Keratinocyte (primary cell): ENCODE measurements around the gene NEGR1. TPM values are rescaled to one million over a fixed set of nuclear protein-coding genes. Genes with fewer than 3 reads are reported as not detected.

Source experiments
- DNase-seq: peaks from one replicate; pipeline ENCODE4 v3.0.0-alpha.2; 2011; ENCODE audit warnings: low read depth, missing footprints, low spot score
- FAIRE-seq: peaks from 2 replicates; lab custom pipeline; 2011; peaks lifted over from hg19 to GRCh38; lab: Jason Lieb, UNC
- H2AFZ ChIP-seq: 2 replicates; pipeline ENCODE4 v1.6.0; 2012; ENCODE audit warnings: low read length, control low read depth, inconsistent platforms; ENCODE audit not compliant: control insufficient read depth
- H3K27ac ChIP-seq: 2 replicates; pipeline ENCODE4 v1.5.1; 2011; ENCODE audit warnings: low read length; ENCODE audit not compliant: control insufficient read depth, insufficient read depth
- H3K27me3 ChIP-seq: 3 replicates; pipeline ENCODE4 v1.6.0; 2011; ENCODE audit warnings: low read length; ENCODE audit not compliant: control insufficient read depth, insufficient read depth; ENCODE audit errors: extremely low read depth
- H3K36me3 ChIP-seq, 2 experiments: 2 replicates in 1 of 2; 3 replicates in 1 of 2; pipeline ENCODE4 v1.5.1; 2011; ENCODE audit warnings: low read length in 2 of 2, mild to moderate bottlenecking in 1 of 2; ENCODE audit not compliant: control insufficient read depth in 2 of 2, insufficient read depth in 2 of 2; ENCODE audit errors: extremely low read depth in 1 of 2
- H3K4me1 ChIP-seq: 3 replicates; pipeline ENCODE4 v1.5.1; 2011; ENCODE audit warnings: low read length; ENCODE audit not compliant: control insufficient read depth, insufficient read depth; ENCODE audit errors: extremely low read depth
- H3K4me2 ChIP-seq: 3 replicates; pipeline ENCODE4 v1.6.0; 2011; ENCODE audit warnings: low read depth, low read length; ENCODE audit not compliant: control insufficient read depth, insufficient read depth; ENCODE audit errors: extremely low read depth
- H3K4me3 ChIP-seq, 3 experiments: fragments of 200-600 bp in 1 of 3; sonication (generic) in 1 of 3; 2 replicates in 2 of 3; 3 replicates in 1 of 3; pipeline ENCODE4 v1.5.1; 2011 to 2016; ENCODE audit warnings: low read length in 3 of 3, mild to moderate bottlenecking in 3 of 3, control low read depth in 2 of 3, inconsistent platforms in 1 of 3, low read depth in 1 of 3, mixed read lengths in 1 of 3, mixed run types in 1 of 3, moderate library complexity in 1 of 3; ENCODE audit not compliant: control insufficient read depth in 2 of 3, insufficient read depth in 2 of 3; ENCODE audit errors: extremely low read depth in 1 of 3
- H3K79me2 ChIP-seq: 2 replicates; pipeline ENCODE4 v1.6.0; 2012; ENCODE audit warnings: low read length; ENCODE audit not compliant: control insufficient read depth, insufficient read depth
- H3K9ac ChIP-seq: 3 replicates; pipeline ENCODE4 v1.6.0; 2011; ENCODE audit warnings: low read length; ENCODE audit not compliant: control insufficient read depth, insufficient read depth; ENCODE audit errors: extremely low read depth
- H3K9me1 ChIP-seq: 3 replicates; pipeline ENCODE4 v1.6.0; 2011; ENCODE audit warnings: low read length; ENCODE audit not compliant: control insufficient read depth, insufficient read depth; ENCODE audit errors: extremely low read depth
- H3K9me3 ChIP-seq: 2 replicates; pipeline ENCODE4 v1.5.1; 2012; ENCODE audit warnings: low read depth, low read length; ENCODE audit not compliant: control insufficient read depth
- H4K20me1 ChIP-seq: 3 replicates; pipeline ENCODE4 v1.6.0; 2011; ENCODE audit warnings: low read length; ENCODE audit not compliant: control insufficient read depth, insufficient read depth; ENCODE audit errors: extremely low read depth
- EZH2 ChIP-seq: IDR thresholded peaks from one replicate; pipeline ENCODE4 v1.6.1; 2012; ENCODE audit warnings: inconsistent platforms, mild to moderate bottlenecking, low read length, moderate library complexity
- dilution Hi-C: fragments of 300-500 bp; cut with MboI; formaldehyde crosslinking; loops from one replicate; pipeline ENCODE4 v1.7.0; 2020; ENCODE audit warnings: low sequenced_read_pairs; ENCODE audit not compliant: extremely low pct_ligation_motif_present
- polyA plus RNA-seq, 5 experiments: library from polyadenylated mRNA; depleted of rRNA in 3 of 5; stranded (reverse) in 3 of 5; stranded (forward) in 1 of 5; unstranded in 1 of 5; fragments of >200 nt; gene quantifications; 1 replicate in 1 of 5; 2 replicates in 3 of 5; 3 replicates in 1 of 5; pipeline versions ENCODE4 v1.2.1 to v1.2.3, GENCODE V29; 2011 to 2012; ENCODE audit warnings: missing spikeins in 2 of 5, low read depth in 1 of 5, low replicate concordance in 1 of 5
- TF ChIP-seq, protein P1 (sequence below), 3 experiments: IDR thresholded peaks in 1 of 3; conservative IDR thresholded peaks in 1 of 3; optimal IDR thresholded peaks in 1 of 3; 2 replicates in 2 of 3; 3 replicates in 1 of 3; pipeline versions ENCODE3 to v1.5.1; 2011; ENCODE audit warnings: low read length in 3 of 3, mild to moderate bottlenecking in 3 of 3, moderate library complexity in 2 of 3, control low read depth in 1 of 3, inconsistent platforms in 1 of 3; ENCODE audit not compliant: insufficient read depth in 2 of 3; ENCODE audit errors: extremely low read depth in 1 of 3

Gene NEGR1
- polyA plus RNA-seq, 1 donor (not counting 4 experiments of a cell fraction or from before 2014, with no cell fraction given): 1.6 TPM

DNA sequence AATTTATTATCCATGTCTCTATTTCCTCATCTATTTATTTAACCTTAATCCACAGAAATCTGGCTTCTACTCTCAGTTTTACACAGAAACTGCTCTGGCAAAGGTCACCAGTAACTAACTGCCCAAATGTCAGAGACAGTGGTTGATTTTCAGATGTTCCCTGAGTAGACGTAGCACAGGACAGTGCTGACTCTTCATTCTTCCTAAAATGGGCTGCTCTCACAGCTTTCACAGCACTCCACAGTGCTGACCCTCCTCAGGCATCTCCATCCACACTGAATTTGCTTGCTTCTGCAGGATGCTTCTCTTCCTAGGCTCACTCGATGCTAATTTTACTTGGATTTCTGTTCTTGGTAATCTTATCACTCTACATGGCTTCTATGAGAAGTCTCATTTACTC, 693.3 kb downstream of the NEGR1 start:
- Histone ChIP-seq H3K27me3 (no peaks in the 10 kb centered on the region), H3K79me2 (no peaks in the 10 kb centered on the region), H4K20me1 (no peaks in the 10 kb centered on the region), H3K4me1 (no peaks in the 10 kb centered on the region), H3K9ac (no peak overlapping the region), H3K27ac (no peak overlapping the region), H3K9me3 (no peaks in the 10 kb centered on the region), H2AFZ (no peak overlapping the region), H3K4me3 (no peak overlapping the region), H3K9me1 (no peaks in the 10 kb centered on the region), H3K36me3 (no peaks in the 10 kb centered on the region), H3K4me2 (no peak overlapping the region)
- FAIRE-seq: no peak
- dilution Hi-C loops: loop anchor here (25.0 kb wide), 1 partner anchor 448 kb away; no protein-coding TSS in a partner anchor
- no peak for DNase-seq
- TF ChIP-seq, protein P1, sequence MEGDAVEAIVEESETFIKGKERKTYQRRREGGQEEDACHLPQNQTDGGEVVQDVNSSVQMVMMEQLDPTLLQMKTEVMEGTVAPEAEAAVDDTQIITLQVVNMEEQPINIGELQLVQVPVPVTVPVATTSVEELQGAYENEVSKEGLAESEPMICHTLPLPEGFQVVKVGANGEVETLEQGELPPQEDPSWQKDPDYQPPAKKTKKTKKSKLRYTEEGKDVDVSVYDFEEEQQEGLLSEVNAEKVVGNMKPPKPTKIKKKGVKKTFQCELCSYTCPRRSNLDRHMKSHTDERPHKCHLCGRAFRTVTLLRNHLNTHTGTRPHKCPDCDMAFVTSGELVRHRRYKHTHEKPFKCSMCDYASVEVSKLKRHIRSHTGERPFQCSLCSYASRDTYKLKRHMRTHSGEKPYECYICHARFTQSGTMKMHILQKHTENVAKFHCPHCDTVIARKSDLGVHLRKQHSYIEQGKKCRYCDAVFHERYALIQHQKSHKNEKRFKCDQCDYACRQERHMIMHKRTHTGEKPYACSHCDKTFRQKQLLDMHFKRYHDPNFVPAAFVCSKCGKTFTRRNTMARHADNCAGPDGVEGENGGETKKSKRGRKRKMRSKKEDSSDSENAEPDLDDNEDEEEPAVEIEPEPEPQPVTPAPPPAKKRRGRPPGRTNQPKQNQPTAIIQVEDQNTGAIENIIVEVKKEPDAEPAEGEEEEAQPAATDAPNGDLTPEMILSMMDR (optimal IDR thresholded peaks at IDR 0.05 in 1 of 3, IDR thresholded peaks at IDR 0.05 in 1 of 3, conservative IDR thresholded peaks at IDR 0.05 in 1 of 3; ENCODE audit: extremely low read depth in 1 of 3, insufficient read depth in 2 of 3, low read length in 3 of 3): no peak
- TF ChIP-seq EZH2: no peak

DNA sequence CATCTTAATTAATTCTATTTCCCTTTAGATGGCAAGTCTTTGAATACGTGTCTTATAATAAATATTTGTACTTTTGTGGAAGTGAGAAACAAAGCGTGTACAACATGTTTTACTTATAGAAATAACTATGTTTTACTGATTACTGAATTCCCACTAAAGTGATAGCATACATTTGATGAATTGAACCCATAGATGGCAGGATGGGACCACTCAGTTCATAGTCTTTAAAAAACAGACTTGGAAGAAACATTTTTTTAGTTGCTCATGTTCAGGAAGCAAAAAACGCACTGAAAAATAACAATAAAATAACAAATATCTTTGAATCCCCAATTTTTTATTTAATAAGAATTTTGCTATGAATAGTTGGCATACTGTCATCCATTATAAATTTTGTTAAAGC, 694.4 kb downstream of the NEGR1 start:
- dilution Hi-C loops: loop anchor here (25.0 kb wide), 1 partner anchor 449 kb away; no protein-coding TSS in a partner anchor
- no peak overlapping the region for H3K9ac ChIP-seq

More for the DNA sequence above, 694.4 kb downstream of the NEGR1 start:
- H3K4me2 ChIP-seq: no peak overlapping the region
- no peaks in the 10 kb centered on the region for H3K9me1 ChIP-seq
- no peaks in the 10 kb centered on the region for H3K79me2 ChIP-seq
- no peak for FAIRE-seq
- H4K20me1 ChIP-seq: no peaks in the 10 kb centered on the region
- TF ChIP-seq, protein P1 (optimal IDR thresholded peaks at IDR 0.05 in 1 of 3, IDR thresholded peaks at IDR 0.05 in 1 of 3, conservative IDR thresholded peaks at IDR 0.05 in 1 of 3; ENCODE audit: extremely low read depth in 1 of 3, insufficient read depth in 2 of 3, low read length in 3 of 3): peak in 2 of 3 experiments; percentile 20 to 21
- no peak for TF ChIP-seq EZH2
- no peaks in the 10 kb centered on the region for H3K4me1 ChIP-seq
- no peaks in the 10 kb centered on the region for H3K9me3 ChIP-seq
- DNase-seq: no peak
- no peaks in the 10 kb centered on the region for H3K27me3 ChIP-seq
- H3K4me3 ChIP-seq: no peak overlapping the region
- H2AFZ ChIP-seq: no peak overlapping the region
- no peak overlapping the region for H3K27ac ChIP-seq
- H3K36me3 ChIP-seq: no peaks in the 10 kb centered on the region
